Hepatocyte (in vitro differentiated cells): ENCODE data around the gene FIGNL2. TPM values are rescaled to one million over a fixed set of nuclear protein-coding genes. Genes with fewer than 3 reads are reported as not detected.

Source experiments
- DNase-seq: peaks from one replicate; pipeline ENCODE4 v3.0.0-alpha.2; 2016; ENCODE audit warnings: low spot score
- H2AFZ ChIP-seq: fragments of 200-600 bp; sonication (generic); 2 replicates; pipeline ENCODE4 v1.6.0; 2016; ENCODE audit warnings: antibody characterized with exemption, mild to moderate bottlenecking
- H3K27ac ChIP-seq: fragments of 200-600 bp; sonication (generic); 2 replicates; pipeline ENCODE4 v1.5.1; 2016; ENCODE audit warnings: mild to moderate bottlenecking
- H3K27me3 ChIP-seq: fragments of 200-600 bp; sonication (generic); 2 replicates; pipeline ENCODE4 v1.6.1; 2016
- H3K36me3 ChIP-seq: fragments of 200-600 bp; sonication (generic); replicated peaks from 2 replicates; pipeline ENCODE4 v1.5.1; 2016; ENCODE audit warnings: low read depth; ENCODE audit not compliant: insufficient read depth
- H3K4me1 ChIP-seq: fragments of 200-600 bp; sonication (generic); 2 replicates; pipeline ENCODE4 v1.5.1; 2016; ENCODE audit warnings: mild to moderate bottlenecking, moderate library complexity; ENCODE audit not compliant: insufficient read depth
- H3K4me2 ChIP-seq: fragments of 200-600 bp; sonication (generic); 2 replicates; pipeline ENCODE4 v1.6.0; 2016
- H3K4me3 ChIP-seq: fragments of 200-600 bp; sonication (generic); 2 replicates; pipeline ENCODE4 v1.5.1; 2016; ENCODE audit warnings: mild to moderate bottlenecking
- H3K79me2 ChIP-seq: fragments of 200-600 bp; sonication (generic); 2 replicates; pipeline ENCODE4 v1.6.0; 2017; ENCODE audit warnings: mild to moderate bottlenecking
- H3K9me2 ChIP-seq: fragments of 200-600 bp; sonication (generic); replicated peaks from 2 replicates; pipeline ENCODE4 v1.6.0; 2017; ENCODE audit warnings: mild to moderate bottlenecking; ENCODE audit not compliant: insufficient read depth
- H3K9me3 ChIP-seq: fragments of 200-600 bp; sonication (generic); 2 replicates; pipeline ENCODE4 v1.5.1; 2016; ENCODE audit warnings: low read depth, mild to moderate bottlenecking
- H4K20me1 ChIP-seq: fragments of 200-600 bp; sonication (generic); 2 replicates; pipeline ENCODE4 v1.6.0; 2016; ENCODE audit warnings: mild to moderate bottlenecking; ENCODE audit not compliant: insufficient read depth, poor library complexity, severe bottlenecking
- EZH2 ChIP-seq: fragments of 200-600 bp; sonication (generic); IDR thresholded peaks from 2 replicates; pipeline ENCODE4 v1.6.1; 2016; ENCODE audit warnings: antibody characterized with exemption, mild to moderate bottlenecking, borderline replicate concordance
- EZH2phosphoT487 ChIP-seq: fragments of 200-600 bp; sonication (generic); IDR thresholded peaks from one replicate; pipeline ENCODE4 v1.6.1; 2018; ENCODE audit warnings: antibody characterized with exemption, mild to moderate bottlenecking, low read depth, moderate library complexity; ENCODE audit not compliant: unreplicated experiment, severe bottlenecking
- WGBS: methylation state at CpG from one replicate; pipeline ENCODE4 v1.1.6; 2016; ENCODE audit warnings: low lambda C conversion rate; ENCODE audit errors: missing lambda C conversion rate; 5-methylcytosine and 5-hydroxymethylcytosine counted together
- polyA plus RNA-seq: library from polyadenylated mRNA; unstranded; fragments of >200 nt; fragmentation: Nextera tagmentation; extraction: Ambion mirVana; gene quantifications from 2 replicates; pipeline ENCODE4 v1.2.1, GENCODE V29; 2016
- total RNA-seq: library from RNA; depleted of rRNA; stranded (reverse); fragments of >200 nt; gene quantifications from 2 replicates; pipeline ENCODE4 v1.2.3, GENCODE V29; 2014
- TF ChIP-seq, protein P1 (sequence below): fragments of 200-600 bp; sonication (generic); IDR thresholded peaks from 2 replicates; pipeline ENCODE4 v1.5.1; 2016; ENCODE audit warnings: antibody characterized with exemption, mild to moderate bottlenecking; ENCODE audit not compliant: poor library complexity

Gene FIGNL2
- total and polyA plus RNA-seq, 2 experiments from 2014 or later, result 1.1 to 3.2 TPM

DNA sequence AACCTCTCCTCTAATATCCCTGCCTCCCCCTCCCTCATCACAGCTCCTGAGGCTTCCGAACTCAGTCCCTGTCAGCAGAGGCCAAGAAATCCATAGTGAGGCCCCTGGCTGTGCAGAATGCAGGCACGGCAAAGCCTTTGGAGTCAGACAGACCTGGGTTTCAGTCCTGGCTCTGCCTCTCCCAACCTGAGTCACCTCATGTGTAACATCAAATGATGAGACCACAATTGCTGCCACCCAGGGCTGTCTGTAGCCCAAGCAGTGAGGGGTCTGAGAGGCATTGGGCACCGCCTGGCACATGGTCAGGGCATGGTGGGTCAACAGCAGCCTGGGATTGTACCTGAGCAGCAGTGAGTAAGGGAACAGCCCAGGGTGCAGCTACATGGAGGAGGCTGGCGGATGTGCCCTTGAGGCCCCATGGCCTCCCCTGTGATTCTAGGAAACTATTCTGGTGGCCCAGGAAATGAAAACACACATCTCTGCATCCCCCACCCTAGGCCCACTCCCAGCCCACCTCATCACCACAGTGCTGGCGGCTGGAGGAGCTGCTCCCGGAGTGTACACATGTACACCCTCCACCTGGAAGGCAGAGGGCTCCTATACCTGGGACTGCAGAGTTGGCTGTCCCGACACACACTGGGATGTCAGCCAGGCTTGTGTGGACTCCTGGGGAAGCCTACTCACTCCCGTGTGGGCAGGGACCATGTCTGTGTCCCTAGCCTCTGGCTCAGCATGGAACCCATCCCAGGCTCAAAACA is 47.0 kb upstream of the FIGNL2 start:
- Histone ChIP-seq H3K36me3 (no peaks in the 10 kb centered on the region), H4K20me1 (no peaks in the 10 kb centered on the region), H3K4me1 (peaks cover 3% of the 10 kb centered on the region), H3K9me2 (no peaks in the 10 kb centered on the region), H3K9me3 (no peaks in the 10 kb centered on the region), H3K79me2 (no peaks in the 10 kb centered on the region), H3K4me3 (no peak overlapping the region), H3K27me3 (no peaks in the 10 kb centered on the region), H2AFZ (peak overlapping the region; percentile 24), H3K27ac (no peak overlapping the region), H3K4me2 (no peak overlapping the region)
- DNase-seq, result no peak
- TF ChIP-seq, protein P1, sequence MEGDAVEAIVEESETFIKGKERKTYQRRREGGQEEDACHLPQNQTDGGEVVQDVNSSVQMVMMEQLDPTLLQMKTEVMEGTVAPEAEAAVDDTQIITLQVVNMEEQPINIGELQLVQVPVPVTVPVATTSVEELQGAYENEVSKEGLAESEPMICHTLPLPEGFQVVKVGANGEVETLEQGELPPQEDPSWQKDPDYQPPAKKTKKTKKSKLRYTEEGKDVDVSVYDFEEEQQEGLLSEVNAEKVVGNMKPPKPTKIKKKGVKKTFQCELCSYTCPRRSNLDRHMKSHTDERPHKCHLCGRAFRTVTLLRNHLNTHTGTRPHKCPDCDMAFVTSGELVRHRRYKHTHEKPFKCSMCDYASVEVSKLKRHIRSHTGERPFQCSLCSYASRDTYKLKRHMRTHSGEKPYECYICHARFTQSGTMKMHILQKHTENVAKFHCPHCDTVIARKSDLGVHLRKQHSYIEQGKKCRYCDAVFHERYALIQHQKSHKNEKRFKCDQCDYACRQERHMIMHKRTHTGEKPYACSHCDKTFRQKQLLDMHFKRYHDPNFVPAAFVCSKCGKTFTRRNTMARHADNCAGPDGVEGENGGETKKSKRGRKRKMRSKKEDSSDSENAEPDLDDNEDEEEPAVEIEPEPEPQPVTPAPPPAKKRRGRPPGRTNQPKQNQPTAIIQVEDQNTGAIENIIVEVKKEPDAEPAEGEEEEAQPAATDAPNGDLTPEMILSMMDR, result no peak
- TF ChIP-seq EZH2phosphoT487, result no peak
- no peak for TF ChIP-seq EZH2
- 77% methylated on average over 8 of the region's 8 CpGs for WGBS

GRCh38 chr12:51893786-51894185 is 45.3 kb upstream of the FIGNL2 start:
- no peaks in the 10 kb centered on the region for H4K20me1 ChIP-seq
- no peaks in the 10 kb centered on the region for H3K27me3 ChIP-seq
- H3K4me1 ChIP-seq, result peaks cover 3% of the 10 kb centered on the region
- TF ChIP-seq, protein P1, result no peak
- TF ChIP-seq EZH2 (no peak), EZH2phosphoT487 (no peak)
- WGBS, result 93% methylated on average over 6 of the region's 6 CpGs
- no peaks in the 10 kb centered on the region for H3K9me2 ChIP-seq
- no peak for DNase-seq
- no peaks in the 10 kb centered on the region for H3K36me3 ChIP-seq
- H3K79me2 ChIP-seq, result no peaks in the 10 kb centered on the region
- no peak overlapping the region for H3K27ac ChIP-seq
- H3K9me3 ChIP-seq, result no peaks in the 10 kb centered on the region
- H3K4me2 ChIP-seq, result no peak overlapping the region
- no peak overlapping the region for H2AFZ ChIP-seq
- H3K4me3 ChIP-seq, result no peak overlapping the region

GRCh38 chr12:51891843-51892242 is 43.3 kb upstream of the FIGNL2 start:
- no peak for TF ChIP-seq EZH2
- TF ChIP-seq, protein P1, result peak; percentile 47
- Histone ChIP-seq H3K9me2 (no peaks in the 10 kb centered on the region), H3K27ac (no peak overlapping the region), H3K4me1 (peaks cover 3% of the 10 kb centered on the region), H3K4me3 (no peak overlapping the region), H3K27me3 (no peaks in the 10 kb centered on the region), H4K20me1 (no peaks in the 10 kb centered on the region), H3K36me3 (no peaks in the 10 kb centered on the region), H2AFZ (no peak overlapping the region), H3K79me2 (no peaks in the 10 kb centered on the region), H3K4me2 (no peak overlapping the region), H3K9me3 (no peaks in the 10 kb centered on the region)
- DNase-seq, result no peak
